ENCODE measurements around the gene DCUN1D5. TPM values are rescaled to one million over a fixed set of nuclear protein-coding genes. Genes with fewer than 3 reads are reported as not detected.

The DCUN1D5 gene
- total RNA-seq, 1 experiment from 2014 or later, result 68.3 TPM

DNA sequence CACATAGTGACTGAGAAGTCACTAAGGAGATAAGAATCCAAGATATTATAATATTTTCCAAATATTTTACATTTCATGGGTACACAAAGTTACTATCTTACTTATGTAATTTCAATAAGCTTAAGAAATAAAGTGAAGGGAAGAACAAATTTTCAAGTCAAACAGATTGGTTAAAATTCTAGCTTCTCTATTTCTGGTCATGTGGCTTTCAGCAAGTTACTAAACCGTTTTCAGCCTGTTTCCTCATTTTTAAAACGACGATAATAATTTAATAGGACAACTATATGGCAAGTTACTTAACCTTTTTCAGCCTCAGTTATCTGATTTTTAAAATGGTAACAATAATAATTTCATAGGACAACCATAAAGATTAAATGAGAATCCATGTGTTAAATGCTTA is 15.6 kb downstream of the DCUN1D5 start:
- Histone ChIP-seq H3K4me1 (ENCODE audit: control insufficient read depth, insufficient read depth, low read length) (no peaks in the 10 kb centered on the region), H3K4me3 (ENCODE audit: low read depth in 2 of 2, low read length in 2 of 2) (no peak overlapping the region), H3K27me3 (ENCODE audit: control insufficient read depth, insufficient read depth, low read length) (no peaks in the 10 kb centered on the region), H3K36me3 (ENCODE audit: control insufficient read depth, insufficient read depth, low read length) (peaks cover 15% of the 10 kb centered on the region), H3K9me3 (ENCODE audit: control insufficient read depth, insufficient read depth, low read depth, low read length) (no peaks in the 10 kb centered on the region), H3K27ac (ENCODE audit: low read length) (no peak overlapping the region)
- ATAC-seq (no peak), DNase-seq (ENCODE audit: low read depth, low spot score) (no peak)
- intact Hi-C loops (cut with micrococcal nuclease; ENCODE audit: unreplicated experiment), result no loop called here
- ChIA-PET POLR2A (no interaction called here), CTCF (interaction anchor here (0.6 kb wide), 1 partner anchor 129 kb away, joined by 6 read pairs; no protein-coding TSS in a partner anchor)
- BruUV-seq (replicated peaks), result no TSS peak
- TF ChIP-seq SIN3A (IDR thresholded peaks at IDR 0.05; ENCODE audit: borderline replicate concordance, insufficient read depth, low read depth, low read length), result no peak
- TF ChIP-seq, protein P1, sequence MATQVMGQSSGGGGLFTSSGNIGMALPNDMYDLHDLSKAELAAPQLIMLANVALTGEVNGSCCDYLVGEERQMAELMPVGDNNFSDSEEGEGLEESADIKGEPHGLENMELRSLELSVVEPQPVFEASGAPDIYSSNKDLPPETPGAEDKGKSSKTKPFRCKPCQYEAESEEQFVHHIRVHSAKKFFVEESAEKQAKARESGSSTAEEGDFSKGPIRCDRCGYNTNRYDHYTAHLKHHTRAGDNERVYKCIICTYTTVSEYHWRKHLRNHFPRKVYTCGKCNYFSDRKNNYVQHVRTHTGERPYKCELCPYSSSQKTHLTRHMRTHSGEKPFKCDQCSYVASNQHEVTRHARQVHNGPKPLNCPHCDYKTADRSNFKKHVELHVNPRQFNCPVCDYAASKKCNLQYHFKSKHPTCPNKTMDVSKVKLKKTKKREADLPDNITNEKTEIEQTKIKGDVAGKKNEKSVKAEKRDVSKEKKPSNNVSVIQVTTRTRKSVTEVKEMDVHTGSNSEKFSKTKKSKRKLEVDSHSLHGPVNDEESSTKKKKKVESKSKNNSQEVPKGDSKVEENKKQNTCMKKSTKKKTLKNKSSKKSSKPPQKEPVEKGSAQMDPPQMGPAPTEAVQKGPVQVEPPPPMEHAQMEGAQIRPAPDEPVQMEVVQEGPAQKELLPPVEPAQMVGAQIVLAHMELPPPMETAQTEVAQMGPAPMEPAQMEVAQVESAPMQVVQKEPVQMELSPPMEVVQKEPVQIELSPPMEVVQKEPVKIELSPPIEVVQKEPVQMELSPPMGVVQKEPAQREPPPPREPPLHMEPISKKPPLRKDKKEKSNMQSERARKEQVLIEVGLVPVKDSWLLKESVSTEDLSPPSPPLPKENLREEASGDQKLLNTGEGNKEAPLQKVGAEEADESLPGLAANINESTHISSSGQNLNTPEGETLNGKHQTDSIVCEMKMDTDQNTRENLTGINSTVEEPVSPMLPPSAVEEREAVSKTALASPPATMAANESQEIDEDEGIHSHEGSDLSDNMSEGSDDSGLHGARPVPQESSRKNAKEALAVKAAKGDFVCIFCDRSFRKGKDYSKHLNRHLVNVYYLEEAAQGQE (IDR thresholded peaks at IDR 0.05; ENCODE audit: insufficient read depth in 1 of 2, low read depth in 2 of 2, low read length in 1 of 2), result no peak
- no peak for TF ChIP-seq POLR2AphosphoS5 (IDR thresholded peaks at IDR 0.05; ENCODE audit: low read depth, low read length)
- TF ChIP-seq TCF7L2 (IDR thresholded peaks at IDR 0.05; ENCODE audit: low read depth, low read length), result no peak
- TF ChIP-seq, protein P2, sequence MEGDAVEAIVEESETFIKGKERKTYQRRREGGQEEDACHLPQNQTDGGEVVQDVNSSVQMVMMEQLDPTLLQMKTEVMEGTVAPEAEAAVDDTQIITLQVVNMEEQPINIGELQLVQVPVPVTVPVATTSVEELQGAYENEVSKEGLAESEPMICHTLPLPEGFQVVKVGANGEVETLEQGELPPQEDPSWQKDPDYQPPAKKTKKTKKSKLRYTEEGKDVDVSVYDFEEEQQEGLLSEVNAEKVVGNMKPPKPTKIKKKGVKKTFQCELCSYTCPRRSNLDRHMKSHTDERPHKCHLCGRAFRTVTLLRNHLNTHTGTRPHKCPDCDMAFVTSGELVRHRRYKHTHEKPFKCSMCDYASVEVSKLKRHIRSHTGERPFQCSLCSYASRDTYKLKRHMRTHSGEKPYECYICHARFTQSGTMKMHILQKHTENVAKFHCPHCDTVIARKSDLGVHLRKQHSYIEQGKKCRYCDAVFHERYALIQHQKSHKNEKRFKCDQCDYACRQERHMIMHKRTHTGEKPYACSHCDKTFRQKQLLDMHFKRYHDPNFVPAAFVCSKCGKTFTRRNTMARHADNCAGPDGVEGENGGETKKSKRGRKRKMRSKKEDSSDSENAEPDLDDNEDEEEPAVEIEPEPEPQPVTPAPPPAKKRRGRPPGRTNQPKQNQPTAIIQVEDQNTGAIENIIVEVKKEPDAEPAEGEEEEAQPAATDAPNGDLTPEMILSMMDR (IDR thresholded peaks at IDR 0.05), result no peak
- in situ Hi-C loops (cut with HindIII; ENCODE audit: low pct_unique_long_range_greater_than_20kb, low sequenced_read_pairs), result no loop called here

DNA sequence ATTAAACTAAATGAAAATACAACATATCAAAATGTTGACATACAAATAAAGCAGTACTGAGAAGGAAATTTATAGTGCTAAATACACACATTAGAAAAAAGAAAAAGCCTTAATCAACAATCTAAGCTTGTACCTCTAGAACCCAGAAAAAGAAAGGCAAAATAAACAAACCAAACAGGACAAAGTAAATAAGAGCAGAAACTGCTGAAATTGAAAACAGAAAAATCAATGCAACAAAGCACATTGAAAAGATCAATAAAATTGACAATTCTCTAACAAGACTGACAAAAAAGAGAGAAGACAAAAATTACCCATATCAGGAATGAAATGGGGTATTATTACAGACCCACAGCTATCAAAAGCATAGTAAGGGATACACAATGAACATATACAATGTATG is 21.0 kb downstream of the DCUN1D5 start:
- Histone ChIP-seq H3K9me3 (ENCODE audit: control insufficient read depth, insufficient read depth, low read depth, low read length) (no peaks in the 10 kb centered on the region), H3K27me3 (ENCODE audit: control insufficient read depth, insufficient read depth, low read length) (no peaks in the 10 kb centered on the region), H3K4me3 (ENCODE audit: low read depth in 2 of 2, low read length in 2 of 2) (no peak overlapping the region), H3K4me1 (ENCODE audit: control insufficient read depth, insufficient read depth, low read length) (no peaks in the 10 kb centered on the region), H3K27ac (ENCODE audit: low read length) (no peak overlapping the region), H3K36me3 (ENCODE audit: control insufficient read depth, insufficient read depth, low read length) (peaks cover 5% of the 10 kb centered on the region; the same call in 1 of the 2 replicates)
- ATAC-seq (no peak), DNase-seq (ENCODE audit: low read depth, low spot score) (no peak)
- intact Hi-C loops (cut with micrococcal nuclease; ENCODE audit: unreplicated experiment) (no loop called here), in situ Hi-C loops (cut with HindIII; ENCODE audit: low pct_unique_long_range_greater_than_20kb, low sequenced_read_pairs) (no loop called here)
- CTCF ChIA-PET, result no interaction called here
- POLR2A ChIA-PET, result no interaction called here
- TF ChIP-seq POLR2AphosphoS5 (IDR thresholded peaks at IDR 0.05; ENCODE audit: low read depth, low read length) (no peak), SIN3A (IDR thresholded peaks at IDR 0.05; ENCODE audit: borderline replicate concordance, insufficient read depth, low read depth, low read length) (no peak), TCF7L2 (IDR thresholded peaks at IDR 0.05; ENCODE audit: low read depth, low read length) (no peak)
- TF ChIP-seq, protein P1 (IDR thresholded peaks at IDR 0.05; ENCODE audit: insufficient read depth in 1 of 2, low read depth in 2 of 2, low read length in 1 of 2), result no peak
- TF ChIP-seq, protein P2 (IDR thresholded peaks at IDR 0.05), result no peak
- no TSS peak for BruUV-seq (replicated peaks)

Data from Panc1 (cell line).